HG02763 (cell line): Measurements from ENCODE around the gene PREP.
"Not testable (repeated sequence)": the region's sequence is repeated elsewhere in the genome, so short reads cannot be mapped to it uniquely, and the experiment has no call there.

Source experiments
- ATAC-seq: cut with Tn5 transposase; IDR thresholded peaks from one replicate; pipeline ENCODE4 v1.9.1; 2021; ENCODE audit warnings: mild to moderate bottlenecking, moderate library complexity; ENCODE audit not compliant: unreplicated experiment

PREP gene

GRCh38 chr6:105273589-105273988 lies 129.3 kb downstream of the PREP start:
- no peak for ATAC-seq

DNA sequence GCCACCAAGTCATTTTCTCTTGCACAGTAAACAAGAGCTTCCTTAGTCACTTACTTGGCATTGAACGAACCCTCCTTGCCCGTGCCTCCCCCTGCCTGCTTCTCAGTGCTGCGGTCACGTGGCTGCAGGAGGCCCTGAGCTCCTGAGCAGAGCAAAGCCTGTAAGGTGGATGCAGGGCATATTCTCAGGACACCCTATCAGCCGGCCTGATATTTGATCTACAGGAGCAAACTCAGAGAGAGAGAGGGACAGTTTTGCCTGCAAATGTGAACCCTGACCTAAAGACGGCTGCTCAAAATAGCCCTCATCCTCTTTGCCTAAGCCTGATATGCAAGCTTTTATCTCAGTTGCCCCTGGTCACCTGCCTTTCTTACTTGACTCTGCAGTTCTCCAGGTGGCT lies 130.1 kb downstream of the PREP start:
- no peak for ATAC-seq

GRCh38 chr6:105270511-105270910 lies 132.4 kb downstream of the PREP start:
- ATAC-seq: no peak

GRCh38 chr6:105269390-105269789 lies 133.5 kb downstream of the PREP start:
- ATAC-seq: no peak

- ATAC-seq: no peak
Observed at GRCh38 chr6:105263685-105264610, 138.9 kb downstream of the PREP start.

DNA sequence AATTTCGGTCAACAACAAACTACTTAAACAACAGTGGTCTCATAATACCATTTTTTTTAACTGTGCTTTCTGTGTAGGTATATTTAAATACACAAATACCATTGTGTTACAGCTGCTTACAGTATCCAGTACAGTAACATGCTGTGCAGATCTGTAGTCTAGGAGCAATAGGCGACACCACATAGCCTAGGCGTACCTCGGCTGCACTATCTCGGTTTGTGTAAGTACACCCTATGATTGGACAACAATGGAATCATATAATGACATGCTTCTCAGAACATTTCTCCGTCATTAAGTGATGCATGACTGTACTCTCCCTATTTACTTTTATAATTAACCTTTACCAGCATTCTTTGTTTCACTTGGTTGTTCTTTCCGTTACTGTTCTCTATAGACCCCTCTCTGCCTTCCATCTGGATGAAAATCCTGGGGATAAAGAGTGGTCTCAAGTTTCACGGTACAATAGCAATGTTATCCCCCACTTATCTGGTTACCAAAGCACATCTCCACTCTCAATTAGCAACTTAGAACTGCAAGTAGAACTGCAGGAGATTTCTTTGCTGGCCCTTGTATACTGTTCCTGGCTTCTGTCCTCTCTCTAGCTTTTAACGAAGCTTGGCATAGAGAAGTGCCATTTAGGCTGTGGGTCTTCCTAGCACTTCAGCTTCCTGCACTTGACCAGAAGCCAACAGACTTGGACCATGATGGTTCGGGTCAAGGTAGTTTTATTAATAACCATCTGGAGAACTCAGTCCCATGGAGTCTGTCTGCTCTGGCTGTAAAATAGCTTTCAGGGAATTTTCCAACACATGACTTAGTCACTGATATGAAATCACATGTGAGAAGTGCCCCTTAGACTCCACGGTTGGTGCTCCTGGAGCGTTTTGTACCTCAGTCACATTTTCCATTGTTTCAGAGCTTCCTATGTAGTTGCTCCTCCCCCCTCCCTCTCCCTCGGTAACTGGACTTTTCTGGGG lies 142.7 kb downstream of the PREP start:
- no peak for ATAC-seq

DNA sequence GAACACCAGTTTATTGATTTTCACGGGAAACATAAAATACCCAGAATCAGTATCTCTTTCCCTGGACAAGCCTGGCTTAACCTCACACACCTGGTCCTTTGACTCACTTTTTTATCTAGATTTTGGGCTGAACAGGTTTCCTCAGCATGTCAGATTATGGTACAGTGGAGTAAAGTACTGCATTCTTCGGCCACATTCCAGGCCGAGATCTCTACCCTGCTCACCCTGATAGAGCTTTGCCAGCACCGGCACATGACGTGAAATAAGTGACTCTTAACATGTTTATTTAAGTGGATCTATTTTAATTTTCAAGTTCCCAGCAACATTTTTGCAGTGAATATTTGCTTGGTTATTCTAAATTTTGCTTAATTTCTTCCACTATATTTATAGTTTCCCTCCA lies 144.1 kb downstream of the PREP start:
- no peak for ATAC-seq

GRCh38 chr6:105257340-105257739 lies 145.5 kb downstream of the PREP start:
- no peak for ATAC-seq

DNA sequence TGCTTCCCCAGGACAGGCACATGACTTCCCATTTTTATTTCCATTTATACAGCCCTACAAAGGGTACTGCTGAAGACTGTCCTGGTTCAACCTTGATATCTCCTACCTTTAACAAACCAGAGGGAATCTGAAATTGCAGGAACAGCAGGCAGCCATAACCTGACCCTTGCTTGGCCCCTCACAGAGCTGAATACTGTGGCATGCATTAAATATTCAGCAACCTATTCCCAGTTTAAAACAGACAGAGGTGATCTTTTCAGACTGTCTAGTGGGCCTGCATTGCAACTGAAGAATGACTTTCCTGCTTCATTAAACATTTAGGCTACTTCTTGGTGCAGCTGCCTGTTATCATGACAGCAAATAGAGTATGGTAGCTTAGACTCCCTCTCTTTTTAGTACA lies 146.3 kb downstream of the PREP start:
- no peak for ATAC-seq

GRCh38 chr6:105253787-105254186 lies 149.1 kb downstream of the PREP start:
- ATAC-seq: no peak

DNA sequence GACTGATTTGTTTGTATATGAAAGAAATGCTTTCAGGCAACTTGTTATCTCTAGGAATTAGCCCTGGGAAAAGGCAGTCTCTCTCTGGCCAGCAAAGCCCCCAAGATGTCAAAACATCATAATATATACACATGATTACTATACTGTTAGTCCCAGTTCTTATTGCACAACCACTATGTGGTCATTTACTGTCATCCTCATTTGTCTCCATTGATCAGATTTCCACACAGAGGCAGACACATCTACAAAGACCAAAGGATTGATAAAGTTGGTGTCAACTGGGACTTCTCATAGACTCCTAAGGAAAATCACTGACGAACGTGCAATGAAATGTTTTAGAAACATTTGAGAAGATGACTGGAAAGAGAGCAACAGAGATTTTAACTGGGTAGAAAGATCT lies 151.2 kb downstream of the PREP start:
- no peak for ATAC-seq

- ATAC-seq: no peak
Observed at GRCh38 chr6:105250533-105250932, 152.3 kb downstream of the PREP start.

- ATAC-seq: no peak
Observed at GRCh38 chr6:105243487-105243886, 159.4 kb downstream of the PREP start.

GRCh38 chr6:105235155-105235554 lies 167.7 kb downstream of the PREP start:
- ATAC-seq: no peak

- not testable (repeated sequence) for ATAC-seq
Observed at GRCh38 chr6:105231771-105232170, 171.1 kb downstream of the PREP start.
